Lower leg skin (tissue), 4 donors: ENCODE measurements around the gene NECTIN4. TPM values are rescaled to one million over a fixed set of nuclear protein-coding genes. Genes with fewer than 3 reads are reported as not detected.
A peak's percentile ranks its signal among the peaks of the same experiment; 100 is the strongest.
"Not testable (repeated sequence)": the region's sequence is repeated elsewhere in the genome, so short reads cannot be mapped to it uniquely, and the experiment has no call there.

Experiments
- DNase-seq, 2 donors: peaks; one replicate each; pipeline ENCODE4 v3.0.0-alpha.2; 2019; ENCODE audit warnings: low spot score in 2 of 2
- H3K4me3 ChIP-seq: fragments of 200-600 bp; sonication (generic); 2 replicates; pipeline ENCODE4 v1.5.1; 2017; ENCODE audit warnings: mild to moderate bottlenecking, low read depth; ENCODE audit not compliant: poor library complexity, severe bottlenecking
- POLR2A ChIP-seq, 2 donors: fragments of 450-650 bp; IDR thresholded peaks; one replicate each; pipeline ENCODE4 v1.6.1; 2016 to 2017; ENCODE audit warnings: antibody characterized with exemption in 2 of 2, mild to moderate bottlenecking in 1 of 2, moderate library complexity in 1 of 2
- WGBS, 2 donors: methylation state at CpG; one replicate each; pipeline ENCODE4 v1.1.5; 2018; 5-methylcytosine and 5-hydroxymethylcytosine counted together
- intact Hi-C: fragments of 100-400 bp; cut with DNase I; formaldehyde crosslinking; loops from one replicate; pipeline ENCODE4 v1.15.0; 2023; ENCODE audit warnings: low total_unique reads
- total RNA-seq, 4 donors: library from RNA; depleted of rRNA; stranded (reverse); fragments of >200 nt; gene quantifications; one replicate each; pipeline ENCODE4 v1.1.0, GENCODE V29; 2016
- TF ChIP-seq, protein P1 (sequence below), 3 donors: fragments of 450-650 bp; IDR thresholded peaks; one replicate each; pipeline ENCODE4 v1.5.1; 2016; ENCODE audit warnings: antibody characterized with exemption in 3 of 3, mild to moderate bottlenecking in 3 of 3, moderate library complexity in 2 of 3

Gene NECTIN4
- total RNA-seq, 4 donors from 2014 or later: 176 to 239 (median 208) TPM

GRCh38 chr1:161121042-161121650, 31.8 kb upstream of the NECTIN4 start:
- no peak for TF ChIP-seq POLR2A (IDR thresholded peaks at IDR 0.05)
- TF ChIP-seq, protein P1, sequence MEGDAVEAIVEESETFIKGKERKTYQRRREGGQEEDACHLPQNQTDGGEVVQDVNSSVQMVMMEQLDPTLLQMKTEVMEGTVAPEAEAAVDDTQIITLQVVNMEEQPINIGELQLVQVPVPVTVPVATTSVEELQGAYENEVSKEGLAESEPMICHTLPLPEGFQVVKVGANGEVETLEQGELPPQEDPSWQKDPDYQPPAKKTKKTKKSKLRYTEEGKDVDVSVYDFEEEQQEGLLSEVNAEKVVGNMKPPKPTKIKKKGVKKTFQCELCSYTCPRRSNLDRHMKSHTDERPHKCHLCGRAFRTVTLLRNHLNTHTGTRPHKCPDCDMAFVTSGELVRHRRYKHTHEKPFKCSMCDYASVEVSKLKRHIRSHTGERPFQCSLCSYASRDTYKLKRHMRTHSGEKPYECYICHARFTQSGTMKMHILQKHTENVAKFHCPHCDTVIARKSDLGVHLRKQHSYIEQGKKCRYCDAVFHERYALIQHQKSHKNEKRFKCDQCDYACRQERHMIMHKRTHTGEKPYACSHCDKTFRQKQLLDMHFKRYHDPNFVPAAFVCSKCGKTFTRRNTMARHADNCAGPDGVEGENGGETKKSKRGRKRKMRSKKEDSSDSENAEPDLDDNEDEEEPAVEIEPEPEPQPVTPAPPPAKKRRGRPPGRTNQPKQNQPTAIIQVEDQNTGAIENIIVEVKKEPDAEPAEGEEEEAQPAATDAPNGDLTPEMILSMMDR (IDR thresholded peaks at IDR 0.05): no peak
- no peak overlapping the region for H3K4me3 ChIP-seq
- WGBS, 2 donors: 87 to 90% methylated on average over 3 of the region's 3 CpGs
- intact Hi-C loops: no loop called here
- DNase-seq: no peak

GRCh38 chr1:161119092-161119903, 29.9 kb upstream of the NECTIN4 start:
- no peak for DNase-seq
- no peak overlapping the region for H3K4me3 ChIP-seq
- intact Hi-C loops: no loop called here
- TF ChIP-seq POLR2A (IDR thresholded peaks at IDR 0.05): no peak
- TF ChIP-seq, protein P1 (IDR thresholded peaks at IDR 0.05): no peak
- 23 to 35% methylated on average over 10 of the region's 10 CpGs for WGBS, 2 donors

- intact Hi-C loops: no loop called here
- DNase-seq: peak; percentile 77 to 96
- WGBS, 2 donors: 1% methylated on average over 38 to 54 of the region's 58 CpGs
- TF ChIP-seq, protein P1 (IDR thresholded peaks at IDR 0.05): no peak
- peak in 1 of 2 donors; percentile 67 for TF ChIP-seq POLR2A (IDR thresholded peaks at IDR 0.05)
- peak within 1 kb of the TSS; percentile 98 for H3K4me3 ChIP-seq
Observed at GRCh38 chr1:161117759-161118581, 28.6 kb upstream of the NECTIN4 start, which contains the start of the genes NIT1 and PFDN2. TSS of gene NIT1 (plus strand) at chr1:161118105. CDS start at chr1:161118177, 72 bp downstream. TSS of gene PFDN2 (minus strand) at chr1:161118037. CDS start at chr1:161118026, 11 bp downstream.

GRCh38 chr1:161115961-161116360, 26.6 kb upstream of the NECTIN4 start:
- intact Hi-C loops, H3K4me3 ChIP-seq, DNase-seq: not testable (repeated sequence)
- 87 to 89% methylated on average over 6 of the region's 6 CpGs for WGBS, 2 donors

DNA sequence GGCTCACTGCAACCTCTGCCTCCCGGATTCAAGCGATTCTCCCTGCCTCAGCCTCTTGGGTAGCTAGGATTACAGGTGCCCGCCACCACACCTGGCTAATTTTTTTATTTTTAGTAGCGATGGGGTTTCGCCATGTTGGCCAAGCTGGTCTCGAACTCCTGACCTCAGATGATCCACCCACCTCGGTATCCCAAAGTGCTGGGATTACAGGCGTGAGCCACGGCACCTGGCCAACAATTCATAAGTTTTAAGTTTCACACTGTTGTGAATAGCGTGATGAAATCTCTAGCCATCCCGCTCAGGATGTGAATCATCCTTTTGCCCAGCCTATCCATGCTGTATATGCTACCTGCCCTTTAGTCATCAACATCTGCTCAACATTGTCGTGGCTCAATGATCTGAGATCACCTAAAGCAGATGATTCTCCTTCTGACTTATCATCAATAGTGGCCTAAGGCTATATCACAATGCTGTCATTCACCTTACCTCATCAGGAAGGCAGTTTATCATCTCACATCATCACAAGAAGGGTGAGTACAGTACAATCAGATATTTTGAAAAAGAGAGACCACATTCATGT, 25.9 kb upstream of the NECTIN4 start:
- TF ChIP-seq POLR2A (IDR thresholded peaks at IDR 0.05): no peak
- TF ChIP-seq, protein P1 (IDR thresholded peaks at IDR 0.05): no peak
- H3K4me3 ChIP-seq: no peak overlapping the region
- DNase-seq: no peak
- intact Hi-C loops: no loop called here
- 71 to 73% methylated on average over 12 of the region's 12 CpGs for WGBS, 2 donors
